Astrocyte (in vitro differentiated cells and primary cell): ENCODE data around the gene FGGY. TPM values are rescaled to one million over a fixed set of nuclear protein-coding genes. Genes with fewer than 3 reads are reported as not detected.
"Not testable (repeated sequence)": the region's sequence is repeated elsewhere in the genome, so short reads cannot be mapped to it uniquely, and the experiment has no call there.

Experiments
- DNase-seq: peaks from one replicate; pipeline ENCODE4 v3.0.0-alpha.2; 2010; ENCODE audit warnings: low read depth
- FAIRE-seq: peaks from 2 replicates; lab custom pipeline; 2011; peaks lifted over from hg19 to GRCh38; lab: Jason Lieb, UNC
- H2AFZ ChIP-seq: 2 replicates; pipeline ENCODE4 v1.6.0; 2012; ENCODE audit warnings: low read depth, low read length, inconsistent platforms
- H3K27ac ChIP-seq: 2 replicates; pipeline ENCODE4 v1.5.1; 2011; ENCODE audit warnings: low read depth, low read length, inconsistent platforms
- H3K27me3 ChIP-seq: 2 replicates; pipeline ENCODE4 v1.6.0; 2011; ENCODE audit warnings: low read length, inconsistent platforms; ENCODE audit not compliant: insufficient read depth
- H3K36me3 ChIP-seq: 2 replicates; pipeline ENCODE4 v1.5.1; 2011; ENCODE audit warnings: low read length, inconsistent platforms; ENCODE audit not compliant: insufficient read depth
- H3K4me1 ChIP-seq: 2 replicates; pipeline ENCODE4 v1.5.1; 2011; ENCODE audit warnings: low read length, inconsistent platforms; ENCODE audit not compliant: insufficient read depth
- H3K4me2 ChIP-seq: 2 replicates; pipeline ENCODE4 v1.6.0; 2012; ENCODE audit warnings: low read length, inconsistent platforms
- H3K4me3 ChIP-seq: 2 replicates; pipeline ENCODE4 v1.5.1; 2011; ENCODE audit warnings: low read depth, mild to moderate bottlenecking, low read length, inconsistent platforms; ENCODE audit not compliant: insufficient read depth
- H3K79me2 ChIP-seq: 2 replicates; pipeline ENCODE4 v1.6.0; 2012; ENCODE audit warnings: mild to moderate bottlenecking, low read length, inconsistent platforms; ENCODE audit not compliant: insufficient read depth
- H3K9ac ChIP-seq: 2 replicates; pipeline ENCODE4 v1.6.0; 2012; ENCODE audit warnings: mild to moderate bottlenecking, low read length, inconsistent platforms
- H3K9me3 ChIP-seq: 2 replicates; pipeline ENCODE4 v1.5.1; 2012; ENCODE audit warnings: low read depth, mild to moderate bottlenecking, low read length, inconsistent platforms; ENCODE audit not compliant: insufficient read depth
- H4K20me1 ChIP-seq: 2 replicates; pipeline ENCODE4 v1.6.0; 2012; ENCODE audit warnings: low read length, inconsistent platforms; ENCODE audit not compliant: insufficient read depth
- H3K27ac Mint-ChIP-seq: one replicate; pipeline ENCODE4 v1.8.0; 2021; ENCODE audit warnings: mild to moderate bottlenecking, mixed read lengths; ENCODE audit not compliant: unreplicated experiment
- H3K27me3 Mint-ChIP-seq: one replicate; pipeline ENCODE4 v1.8.0; 2021; ENCODE audit warnings: low read depth, mixed read lengths; ENCODE audit not compliant: unreplicated experiment
- H3K36me3 Mint-ChIP-seq: one replicate; pipeline ENCODE4 v1.8.0; 2021; ENCODE audit warnings: low read depth, mixed read lengths; ENCODE audit not compliant: unreplicated experiment
- H3K4me1 Mint-ChIP-seq: one replicate; pipeline ENCODE4 v1.8.0; 2021; ENCODE audit warnings: low read depth, mixed read lengths; ENCODE audit not compliant: unreplicated experiment
- H3K4me3 Mint-ChIP-seq: one replicate; pipeline ENCODE4 v1.8.0; 2021; ENCODE audit warnings: mild to moderate bottlenecking, moderate library complexity, mixed read lengths; ENCODE audit not compliant: unreplicated experiment
- H3K9me3 Mint-ChIP-seq: one replicate; pipeline ENCODE4 v1.8.0; 2021; ENCODE audit warnings: mild to moderate bottlenecking, mixed read lengths; ENCODE audit not compliant: unreplicated experiment
- CTCF ChIP-seq: IDR thresholded peaks from 2 replicates; pipeline ENCODE4 v1.5.1; 2011; ENCODE audit warnings: low read depth, mild to moderate bottlenecking, inconsistent platforms, low read length, moderate library complexity; ENCODE audit not compliant: insufficient read depth
- EZH2 ChIP-seq: IDR thresholded peaks from 2 replicates; pipeline ENCODE4 v1.6.1; 2012; ENCODE audit warnings: mild to moderate bottlenecking, low read length, inconsistent platforms; ENCODE audit not compliant: insufficient read depth
- total RNA-seq: library from RNA; stranded (reverse); gene quantifications from 2 replicates; pipeline ENCODE4 v1.2.1, GENCODE V29; 2021

Gene FGGY
- total RNA-seq, 1 donor from 2014 or later, result 6.8 TPM

GRCh38 chr1:59249396-59250137, 47.3 kb upstream of the FGGY start:
- no peaks in the 10 kb centered on the region for H3K36me3 Mint-ChIP-seq
- Histone ChIP-seq H3K27ac (no peak overlapping the region), H3K4me3 (no peak overlapping the region), H3K79me2 (no peaks in the 10 kb centered on the region), H3K27me3 (no peaks in the 10 kb centered on the region), H3K9ac (no peak overlapping the region), H3K4me1 (no peaks in the 10 kb centered on the region), H4K20me1 (no peaks in the 10 kb centered on the region), H3K4me2 (no peak overlapping the region), H3K9me3 (no peaks in the 10 kb centered on the region), H3K36me3 (no peaks in the 10 kb centered on the region), H2AFZ (no peak overlapping the region)
- peaks cover 16% of the 10 kb centered on the region for H3K9me3 Mint-ChIP-seq
- no peak for DNase-seq
- no peak for TF ChIP-seq EZH2
- TF ChIP-seq CTCF, result no peak
- no peaks in the 10 kb centered on the region for H3K4me1 Mint-ChIP-seq
- peaks cover 3% of the 10 kb centered on the region for H3K27me3 Mint-ChIP-seq
- H3K4me3 Mint-ChIP-seq, result no peak overlapping the region
- H3K27ac Mint-ChIP-seq, result no peak overlapping the region
- FAIRE-seq, result no peak

DNA sequence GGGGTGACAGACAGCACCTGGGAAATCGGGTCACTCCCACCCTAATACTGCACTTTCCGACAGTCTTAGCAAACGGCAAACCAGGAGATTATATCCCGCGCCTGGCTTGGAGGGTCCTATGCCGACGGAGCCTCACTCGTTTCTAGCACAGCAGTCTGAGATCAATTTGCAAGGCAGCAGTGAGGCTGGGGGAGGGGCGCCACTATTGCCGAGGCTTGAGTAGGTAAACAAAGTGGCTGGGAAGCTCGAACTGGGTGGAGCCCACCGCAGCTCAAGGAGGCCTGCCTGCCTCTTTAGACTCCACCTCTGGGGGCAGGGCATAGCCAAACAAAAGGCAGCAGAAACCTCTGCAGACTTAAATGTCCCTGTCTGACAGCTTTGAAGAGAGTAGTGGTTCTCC, 45.8 kb upstream of the FGGY start:
- H3K4me3 ChIP-seq, H3K4me1 ChIP-seq, H3K79me2 ChIP-seq, H3K9me3 ChIP-seq, H3K36me3 Mint-ChIP-seq, H3K27me3 Mint-ChIP-seq, H3K4me2 ChIP-seq, FAIRE-seq, H3K9ac ChIP-seq, H3K27me3 ChIP-seq, H4K20me1 ChIP-seq, H3K4me3 Mint-ChIP-seq, H3K4me1 Mint-ChIP-seq, DNase-seq, H2AFZ ChIP-seq, H3K27ac Mint-ChIP-seq, H3K27ac ChIP-seq, H3K36me3 ChIP-seq: not testable (repeated sequence)
- peaks cover 12% of the 10 kb centered on the region for H3K9me3 Mint-ChIP-seq

GRCh38 chr1:59256429-59256828, 40.5 kb upstream of the FGGY start:
- H3K4me3 ChIP-seq, H3K9me3 Mint-ChIP-seq, H3K27me3 ChIP-seq, H3K36me3 ChIP-seq, H3K27me3 Mint-ChIP-seq, H3K27ac Mint-ChIP-seq, H3K27ac ChIP-seq, H3K4me2 ChIP-seq, H2AFZ ChIP-seq, H3K36me3 Mint-ChIP-seq, H4K20me1 ChIP-seq, H3K4me3 Mint-ChIP-seq, H3K4me1 Mint-ChIP-seq, FAIRE-seq, H3K79me2 ChIP-seq, H3K4me1 ChIP-seq, H3K9ac ChIP-seq, DNase-seq, H3K9me3 ChIP-seq: not testable (repeated sequence)
